Cerebellar cortex (tissue), 1 donor: ENCODE data around the gene PLXDC1.

Experiments used
- DNase-seq: peaks from one replicate; pipeline ENCODE4 v3.0.0-alpha.2; 2015; ENCODE audit warnings: low spot score

PLXDC1 gene

DNA sequence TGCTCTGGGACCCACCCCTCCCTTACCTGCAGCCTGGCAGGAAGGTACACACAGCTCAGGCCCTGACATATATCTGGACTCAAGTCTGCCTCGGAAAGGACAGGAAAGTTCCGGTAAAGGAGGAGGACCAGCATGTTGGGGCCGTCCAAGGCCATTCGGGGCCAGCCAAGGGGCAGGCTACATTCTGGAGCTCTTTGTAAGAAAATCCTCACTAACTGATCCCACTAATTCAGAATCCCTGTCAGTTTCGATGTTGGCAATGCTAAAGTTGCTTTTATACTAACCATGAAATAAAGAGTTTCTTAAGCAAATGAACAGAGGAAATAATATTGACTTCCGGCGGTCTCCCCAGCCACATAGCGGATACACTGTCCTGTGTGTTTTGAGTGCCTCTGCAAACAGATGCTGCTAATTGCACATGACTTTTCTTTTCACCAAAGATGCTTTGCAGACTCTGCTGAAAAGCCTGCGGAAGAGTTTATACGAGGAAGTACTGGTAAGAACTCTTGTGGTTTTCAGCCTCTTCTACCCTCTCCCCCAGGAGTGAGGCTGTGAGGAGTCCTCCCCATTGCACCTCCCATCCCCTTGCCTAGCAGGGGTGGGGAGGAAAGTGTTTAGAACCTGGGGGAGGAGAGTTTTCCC, 54.8 kb downstream of the PLXDC1 start:
- DNase-seq, result no peak

DNA sequence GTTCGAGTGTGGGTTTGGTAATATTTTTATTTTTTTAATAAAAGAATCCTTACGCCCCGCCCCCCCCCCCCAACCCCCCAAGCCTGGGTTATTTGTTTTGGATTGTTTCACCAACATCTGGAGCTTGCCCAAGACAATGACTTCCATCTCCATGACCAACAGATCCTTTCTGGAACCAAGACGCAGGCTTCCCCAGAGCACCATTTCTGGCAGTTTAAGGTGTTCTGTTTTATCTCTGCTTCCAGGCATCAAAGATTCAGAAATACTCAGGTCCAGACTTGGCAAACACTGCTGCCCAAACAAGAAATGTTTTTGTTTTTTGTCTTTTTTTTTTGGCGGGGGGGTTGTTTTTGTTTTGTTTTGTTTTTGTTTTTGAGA, 56.1 kb downstream of the PLXDC1 start:
- DNase-seq, result no peak

DNA sequence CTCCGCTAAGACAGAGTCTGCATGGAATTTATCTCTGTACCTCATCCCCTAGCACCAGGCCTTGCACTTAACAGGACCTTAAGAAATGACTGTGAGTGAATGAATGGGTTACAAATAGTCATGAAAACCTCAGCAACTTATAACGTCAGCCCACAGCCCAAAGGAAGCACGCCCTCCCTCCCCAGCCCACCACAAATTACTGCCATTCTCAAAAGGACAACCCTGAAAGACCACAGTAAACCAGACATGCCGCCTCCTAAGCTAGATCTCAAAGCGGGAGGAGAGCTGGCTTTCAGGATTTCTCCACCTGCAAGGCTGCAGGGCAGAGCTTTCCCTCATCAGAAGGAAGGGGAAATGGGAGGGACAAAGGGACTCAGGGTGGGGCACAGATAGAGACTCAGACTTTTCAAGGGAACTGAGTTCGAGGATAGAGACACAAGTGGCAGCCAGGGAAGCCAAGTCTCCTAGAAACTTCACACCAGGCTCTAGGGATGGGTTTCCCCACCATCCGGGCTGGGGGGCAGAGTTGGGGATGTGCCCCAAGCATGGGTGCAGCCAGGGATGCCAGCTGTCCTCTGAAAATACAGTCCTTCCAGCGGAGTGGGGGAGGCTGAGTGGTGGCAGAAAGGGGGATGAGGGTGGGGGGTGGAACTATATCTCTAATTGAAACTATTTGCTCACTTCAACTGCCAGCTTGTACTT, 56.7 kb downstream of the PLXDC1 start:
- DNase-seq, result no peak

DNA sequence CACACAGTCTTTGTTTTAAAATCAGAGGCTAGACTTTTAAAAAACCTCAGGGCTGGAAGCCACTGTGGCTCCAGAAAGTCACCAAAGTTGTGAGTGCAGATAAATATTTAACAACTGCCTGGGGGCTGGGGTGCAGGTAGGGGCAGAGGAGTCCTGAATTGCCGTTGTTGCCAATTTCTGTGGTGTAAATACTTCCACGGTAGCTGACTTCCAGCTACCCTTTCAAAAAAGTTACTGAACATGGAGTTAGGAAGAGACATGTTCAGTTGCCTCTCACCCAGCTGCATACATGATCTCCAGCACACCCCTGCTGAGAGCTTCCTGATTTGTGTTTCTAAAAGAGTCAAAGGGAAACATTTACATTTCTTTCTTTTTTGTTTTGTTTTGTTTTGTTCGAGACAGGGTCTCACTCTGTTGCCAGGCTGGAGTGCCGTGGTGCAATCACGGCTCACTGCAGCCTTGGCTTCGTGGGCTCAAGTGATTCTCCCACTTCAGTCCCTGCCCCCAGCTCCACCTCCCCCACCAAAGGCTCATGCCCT, 58.7 kb downstream of the PLXDC1 start:
- DNase-seq, result no peak

DNA sequence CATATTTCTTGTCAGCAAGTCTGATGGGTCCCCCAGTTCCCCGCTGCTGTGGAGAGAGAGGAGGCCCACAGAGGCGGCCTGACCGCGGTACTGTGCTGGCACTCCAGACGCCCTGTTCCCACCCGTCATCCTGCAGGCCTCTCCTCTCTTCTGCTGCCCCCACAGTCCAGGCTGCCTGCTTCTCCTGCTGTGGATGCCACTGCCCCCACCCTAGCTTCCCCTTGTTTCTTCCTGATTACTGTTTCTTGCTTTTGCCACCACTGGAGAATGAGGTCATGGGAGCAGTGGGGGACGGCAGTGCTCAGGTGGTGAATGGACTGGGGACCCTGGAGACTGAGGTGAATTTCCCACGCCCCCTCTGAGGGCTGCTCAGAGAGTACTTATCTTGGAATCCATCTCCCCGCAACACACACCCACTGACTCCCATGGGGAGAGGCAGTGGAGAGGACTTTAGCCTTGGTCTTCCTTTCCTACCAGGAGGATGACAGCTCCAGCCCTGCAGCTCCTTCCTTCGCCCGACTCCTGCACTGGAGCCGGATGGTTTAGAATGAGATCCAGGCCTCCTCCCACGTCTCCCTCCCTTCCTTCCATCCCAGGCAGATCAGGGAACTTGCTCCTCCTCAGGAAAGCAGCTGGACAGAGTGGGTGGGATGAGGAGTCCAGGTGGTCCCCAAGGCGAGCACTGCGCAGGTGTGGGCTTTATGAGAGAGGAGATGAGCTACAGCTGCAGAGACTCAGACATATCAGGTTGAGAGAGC, 60.4 kb downstream of the PLXDC1 start:
- no peak for DNase-seq

DNA sequence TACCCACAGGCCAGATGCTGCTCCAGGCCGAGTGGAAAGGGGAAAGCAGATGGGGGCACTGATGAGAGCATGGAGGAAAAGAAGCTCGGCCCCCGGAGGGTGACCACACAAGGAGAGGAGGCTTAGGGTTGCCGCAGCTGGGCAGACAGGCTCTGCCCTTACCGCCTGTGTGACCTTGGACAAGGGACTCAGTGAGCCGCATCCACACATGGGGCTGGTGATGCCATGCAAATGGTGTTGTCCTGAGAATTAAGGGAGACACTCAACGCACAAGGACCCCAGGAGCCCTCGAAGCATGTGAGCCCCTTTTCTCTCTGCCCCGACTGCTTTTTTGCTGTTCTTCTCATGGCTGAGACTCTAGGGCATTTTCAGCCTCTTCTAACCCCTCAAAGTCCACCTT, 61.0 kb downstream of the PLXDC1 start:
- no peak for DNase-seq

GRCh38 chr17:39084558-39084957, 66.9 kb downstream of the PLXDC1 start:
- DNase-seq, result no peak

- no peak for DNase-seq
Observed at GRCh38 chr17:39083270-39083669, 68.2 kb downstream of the PLXDC1 start.

DNA sequence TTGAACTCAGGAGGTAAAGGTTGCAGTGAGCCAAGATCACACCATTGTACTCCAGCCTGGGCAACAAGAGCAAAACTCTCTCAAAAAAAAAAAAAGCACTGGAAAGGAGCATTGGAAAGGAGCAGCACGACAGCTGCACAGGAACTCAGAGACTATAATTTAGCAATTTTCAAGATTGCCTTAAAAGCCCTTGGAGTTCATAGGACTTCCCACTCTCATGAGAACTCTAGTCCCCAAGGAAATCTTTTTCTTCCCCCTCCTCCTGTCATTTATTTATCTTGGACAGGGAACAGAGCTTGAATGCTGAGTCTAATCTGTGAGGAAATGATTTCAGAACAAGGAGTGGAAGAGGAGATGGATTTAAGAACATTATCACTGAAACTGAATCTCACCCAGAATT, 69.0 kb downstream of the PLXDC1 start:
- no peak for DNase-seq

DNA sequence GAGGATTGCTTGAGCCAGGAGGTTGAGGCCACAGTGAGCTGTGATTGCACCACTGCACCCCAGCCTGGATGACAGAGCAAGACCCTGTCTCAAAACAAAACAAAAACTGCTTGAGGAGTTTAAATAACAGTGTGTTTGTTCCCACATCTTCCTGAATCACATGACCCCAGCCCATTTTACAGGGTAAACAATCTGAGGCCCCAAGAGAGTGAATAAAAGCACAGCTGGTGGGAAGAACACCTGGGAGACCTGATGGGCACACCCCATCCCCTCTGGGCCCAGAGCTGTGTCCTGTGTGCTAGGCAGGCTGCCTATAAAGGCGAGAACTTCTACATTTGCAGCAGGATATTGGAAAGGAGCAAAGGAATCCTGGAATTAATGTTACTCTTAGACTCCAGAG, 69.6 kb downstream of the PLXDC1 start:
- DNase-seq, result no peak

GRCh38 chr17:39080421-39081078, 70.9 kb downstream of the PLXDC1 start:
- DNase-seq, result no peak

DNA sequence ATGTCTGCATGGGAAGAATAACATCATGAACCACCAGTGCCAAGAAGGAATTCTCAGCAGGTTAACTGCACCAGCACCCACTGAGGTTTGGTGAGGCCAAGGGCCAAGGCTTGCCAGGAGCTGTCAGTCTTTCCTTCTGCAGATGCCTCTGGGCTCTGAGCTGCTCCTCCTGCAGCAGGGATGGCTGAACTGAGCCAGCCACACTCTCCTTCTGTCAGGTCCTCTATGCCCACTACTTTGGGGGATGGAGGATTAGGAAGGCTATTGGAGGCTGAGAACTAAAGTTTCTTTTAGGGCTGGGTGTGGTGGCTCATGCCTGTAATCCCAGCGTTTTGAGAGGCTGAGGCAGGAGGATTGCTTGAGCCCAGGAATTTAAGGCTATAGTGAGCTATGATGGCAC, 71.6 kb downstream of the PLXDC1 start:
- DNase-seq, result no peak

DNA sequence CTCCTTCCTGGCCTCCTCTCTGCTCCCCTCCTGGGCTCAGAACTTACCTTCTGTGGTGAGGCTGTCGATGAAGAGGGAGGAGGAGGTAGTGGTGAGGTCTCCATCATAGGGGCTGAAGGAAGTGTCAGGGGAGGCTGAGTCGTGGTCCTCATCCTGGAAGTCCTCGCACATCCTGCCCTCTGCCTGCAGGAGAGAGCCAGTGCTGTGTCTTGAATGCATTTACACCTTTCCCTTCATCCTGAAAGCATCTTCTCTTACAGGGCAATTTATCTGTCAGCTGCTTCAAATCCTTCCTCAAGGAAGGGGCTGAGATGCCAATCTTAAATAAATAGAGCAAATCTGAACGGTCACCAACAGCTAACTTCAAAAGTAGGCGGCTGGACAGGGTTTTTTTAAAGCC, 73.6 kb downstream of the PLXDC1 start:
- no peak for DNase-seq

DNA sequence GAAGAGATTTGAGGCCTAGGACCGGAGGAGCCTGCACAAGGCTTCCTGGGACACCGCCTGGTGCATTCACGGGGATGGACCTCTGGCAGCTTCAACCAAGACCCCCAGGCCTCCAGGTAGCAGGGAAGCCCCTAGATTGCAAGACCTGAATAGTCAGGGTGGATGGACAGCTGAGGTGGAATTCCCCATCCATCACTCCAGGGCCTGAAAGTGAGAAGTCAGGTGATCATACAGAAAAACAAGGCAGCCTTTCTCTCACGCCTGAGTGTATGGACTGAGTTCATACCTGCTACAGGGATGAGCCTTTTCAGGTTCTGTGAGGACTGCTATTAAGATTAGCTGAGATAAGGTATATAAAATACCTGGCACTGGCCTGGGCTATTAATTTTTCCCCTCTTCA, 74.2 kb downstream of the PLXDC1 start:
- no peak for DNase-seq

DNA sequence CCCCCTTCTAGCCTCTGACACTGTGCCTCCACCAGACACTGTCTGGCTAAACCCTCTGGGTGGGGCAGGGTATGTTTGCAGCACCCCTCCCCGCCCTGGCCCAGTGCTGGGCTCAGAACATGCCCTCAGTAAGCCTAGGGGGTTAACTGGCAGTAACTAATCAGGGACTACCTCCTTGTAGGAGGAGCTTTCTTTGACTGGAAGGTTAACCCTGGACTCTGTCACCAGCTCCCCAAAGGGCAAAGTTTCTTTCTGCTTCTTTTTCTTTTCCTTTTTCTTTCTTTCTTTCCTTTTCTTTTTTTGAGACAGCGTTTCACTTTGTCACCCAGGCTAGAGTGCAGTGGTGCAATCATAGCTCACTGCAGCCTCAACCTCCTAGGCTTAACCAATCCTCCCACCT, 76.8 kb downstream of the PLXDC1 start:
- no peak for DNase-seq

- DNase-seq, result no peak
Observed at GRCh38 chr17:39073916-39074315, 77.5 kb downstream of the PLXDC1 start.

- no peak for DNase-seq
Observed at GRCh38 chr17:39073353-39073752, 78.1 kb downstream of the PLXDC1 start.

DNA sequence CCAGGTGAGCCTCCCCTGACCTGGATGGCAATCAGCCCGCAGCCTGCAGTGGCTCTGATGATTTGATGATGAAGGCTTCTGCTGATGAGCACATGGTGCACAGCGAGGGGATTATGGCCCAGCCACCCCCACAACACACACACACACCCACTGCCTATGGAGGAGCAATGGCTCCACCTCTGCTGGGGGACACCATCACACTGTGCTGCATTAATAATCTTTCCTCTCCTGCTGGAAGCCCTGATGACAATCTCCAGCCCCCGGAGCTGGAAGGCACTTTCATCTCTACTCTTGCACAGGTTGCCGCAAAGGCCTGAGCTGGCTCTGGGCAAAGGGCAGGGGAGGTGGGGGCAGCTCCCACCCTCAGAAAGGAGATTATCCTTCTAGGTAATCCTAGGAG, 79.9 kb downstream of the PLXDC1 start:
- DNase-seq, result no peak

DNA sequence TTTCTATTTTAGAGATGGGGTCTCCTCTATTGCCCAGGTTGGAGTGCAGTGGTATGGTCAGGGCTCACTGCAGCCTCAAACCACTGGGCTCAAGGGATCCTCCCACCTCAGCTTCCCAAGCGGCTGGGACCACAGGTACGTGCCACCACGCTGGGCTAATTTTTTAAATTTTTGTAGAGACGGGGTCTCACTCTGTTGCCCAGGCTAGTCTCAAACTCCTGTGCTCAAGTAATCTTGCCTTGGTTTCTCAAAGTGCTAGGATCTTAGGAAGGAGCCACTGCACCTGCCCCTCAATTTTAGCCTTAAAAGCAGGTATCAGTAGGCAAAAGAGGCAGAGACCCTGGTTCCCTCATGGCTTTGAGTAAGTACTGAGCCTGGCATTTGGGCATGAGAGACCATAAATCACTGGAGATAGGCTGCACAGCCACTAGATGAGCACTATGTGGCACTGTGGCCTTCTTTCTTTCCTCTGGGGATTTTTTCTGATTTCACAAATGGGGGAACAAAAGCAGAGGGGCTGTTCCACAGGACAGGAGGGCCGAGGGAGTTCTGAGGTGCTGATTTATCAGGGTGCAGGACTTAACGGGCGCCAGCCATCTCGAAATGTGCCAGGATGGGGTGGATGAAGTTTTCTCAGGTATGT, 82.2 kb downstream of the PLXDC1 start:
- peak; percentile 59 for DNase-seq

DNA sequence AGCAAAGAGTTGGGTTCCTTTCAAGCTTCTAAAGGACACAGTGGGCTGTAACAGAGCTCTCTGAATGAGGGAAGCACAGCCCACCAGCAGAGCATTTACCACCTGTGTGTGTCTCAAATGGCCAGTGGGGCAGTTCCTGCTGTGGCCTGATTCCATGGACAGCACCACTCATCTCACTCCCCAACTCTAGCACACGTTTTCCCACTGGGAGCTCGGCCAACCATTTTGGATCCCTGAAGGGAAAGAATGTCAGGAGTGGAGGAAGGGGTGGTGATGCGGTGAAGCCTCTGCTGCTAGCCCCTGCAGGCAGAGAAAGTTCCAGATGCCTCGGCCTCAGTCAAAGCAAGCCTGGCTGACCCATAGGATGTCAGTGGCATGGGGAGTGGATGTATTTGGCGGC, 86.6 kb downstream of the PLXDC1 start:
- no peak for DNase-seq

- DNase-seq, result no peak
Observed at GRCh38 chr17:39064374-39064773, 87.1 kb downstream of the PLXDC1 start.

GRCh38 chr17:39063681-39064069, 87.8 kb downstream of the PLXDC1 start:
- no peak for DNase-seq
